NCI-H345 treated with DMSO at 0.1 percent for 48 hours (cell line): ENCODE data around the gene AIMP1.
"Not testable (repeated sequence)": the region's sequence is repeated elsewhere in the genome, so short reads cannot be mapped to it uniquely, and the experiment has no call there.

ENCODE experiments used
- DNase-seq: peaks from one replicate; lab custom pipeline; 2025; ENCODE audit not compliant: unreplicated experiment; lab: John Stamatoyannopoulos, UW

The AIMP1 gene

DNA sequence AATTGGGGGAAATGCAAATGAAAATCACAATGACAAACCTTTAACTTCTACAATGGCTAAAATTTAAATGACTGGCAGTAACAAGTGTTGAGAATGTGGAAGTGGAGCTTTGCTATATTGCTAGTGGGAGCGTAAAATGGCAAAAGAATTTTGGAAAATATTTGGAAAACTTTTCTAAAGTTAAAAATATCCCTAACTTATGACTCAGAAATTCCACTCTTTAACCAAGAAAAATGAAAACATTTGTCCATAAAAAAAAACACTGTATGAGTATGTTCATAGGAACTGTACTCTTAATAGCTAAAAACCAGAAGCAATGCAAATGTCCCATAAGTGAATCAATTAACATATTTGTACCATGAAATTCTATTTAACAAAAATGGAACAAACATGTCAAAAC is 4.0 kb upstream of the AIMP1 start:
- DNase-seq = no peak

DNA sequence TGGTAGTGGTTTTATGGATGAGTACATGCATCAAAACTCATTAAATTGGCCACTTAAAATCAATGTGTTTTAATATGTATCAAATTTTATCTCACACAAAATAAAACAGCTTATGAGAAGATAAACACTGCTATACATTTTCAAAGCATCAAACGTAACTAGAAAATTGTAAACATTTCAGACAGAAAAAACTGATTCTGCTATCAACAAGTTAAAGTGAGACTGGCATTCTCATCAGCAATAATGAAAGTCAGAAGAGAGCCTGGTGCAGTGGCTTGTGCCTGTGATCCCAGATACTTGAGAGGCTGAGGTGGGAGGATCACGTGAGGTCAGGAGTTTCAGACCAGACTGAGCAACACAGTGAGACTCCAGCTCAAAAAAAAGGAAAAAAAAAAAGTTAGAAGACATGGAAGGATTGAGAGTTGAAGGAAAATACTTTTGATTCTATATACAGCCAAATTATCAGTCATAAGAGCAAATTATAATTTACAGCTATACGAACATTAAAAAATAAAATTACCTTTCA is 3.3 kb upstream of the AIMP1 start:
- DNase-seq = no peak

DNA sequence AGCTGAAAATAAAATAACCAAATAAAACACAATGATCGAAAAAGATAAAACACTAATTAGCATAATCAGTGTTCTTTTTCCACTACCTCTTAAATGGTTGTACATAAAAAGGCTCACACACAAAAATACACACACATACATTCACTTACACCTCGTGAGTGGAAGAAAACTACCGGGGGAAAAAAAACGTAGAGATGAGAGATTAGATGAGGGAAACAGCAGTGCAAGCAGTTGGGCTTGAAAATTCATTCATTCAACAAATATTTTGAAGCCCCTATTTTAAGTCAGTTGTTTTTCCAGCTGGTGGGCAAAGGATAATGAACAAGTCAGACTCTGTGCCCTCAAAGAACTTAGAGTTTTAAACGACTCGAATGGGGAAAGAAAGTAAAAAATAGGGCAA is 1.4 kb upstream of the AIMP1 start:
- DNase-seq = no peak

DNA sequence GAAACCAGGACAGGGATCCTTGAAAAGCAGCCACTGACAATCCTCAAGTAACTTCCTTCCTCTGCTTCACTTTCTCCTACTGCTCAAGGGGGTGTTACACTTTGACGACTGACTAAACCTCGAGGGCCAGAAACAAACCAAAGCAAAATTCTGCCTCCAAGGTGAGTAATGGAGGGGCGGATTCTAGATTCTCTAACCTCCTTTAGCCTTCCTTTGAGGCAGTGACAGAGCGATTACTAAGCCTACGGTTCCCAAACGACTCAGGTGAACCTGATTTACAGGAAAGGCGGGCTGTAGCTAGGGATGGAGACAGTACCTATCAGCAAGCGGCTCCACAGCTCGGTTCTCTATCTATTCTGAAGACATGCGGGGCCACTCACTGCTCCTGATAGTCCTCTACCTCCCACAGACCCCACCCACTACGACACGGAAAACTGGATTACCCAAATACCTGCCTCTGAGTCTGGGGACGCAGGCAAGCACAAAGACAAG is 828 bp upstream of the AIMP1 start:
- DNase-seq = peak; percentile 21

DNA sequence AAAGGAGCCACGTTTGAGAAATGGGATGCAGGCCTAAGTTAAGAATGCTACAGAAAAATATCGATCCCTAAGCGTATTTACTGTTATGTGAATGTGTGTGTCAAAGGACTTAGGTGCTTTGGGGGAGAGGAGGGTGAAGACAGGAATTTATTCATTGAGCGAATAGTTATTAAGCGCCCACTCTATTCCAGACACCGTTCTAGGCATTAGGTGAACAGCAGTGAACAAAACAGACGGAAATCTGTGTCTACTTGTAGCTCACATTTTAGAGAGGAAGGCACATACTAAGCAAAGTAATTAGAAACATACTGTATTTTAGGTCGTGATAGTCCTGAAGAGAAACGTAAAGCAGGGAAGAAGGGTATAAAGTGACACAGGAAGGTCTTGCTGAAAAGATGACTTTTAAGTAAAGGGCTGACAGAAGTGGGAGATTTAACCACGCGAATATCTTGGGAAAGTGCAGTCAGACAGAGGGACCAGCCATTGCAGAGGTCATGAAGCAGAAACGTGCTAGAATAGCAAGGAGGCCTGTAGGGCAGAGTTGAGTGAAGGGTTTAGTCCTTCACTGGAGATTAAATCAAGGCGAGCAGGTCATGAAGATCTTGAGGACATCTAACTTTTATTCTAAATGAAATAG is 541 bp downstream of the AIMP1 start:
- DNase-seq = no peak

DNA sequence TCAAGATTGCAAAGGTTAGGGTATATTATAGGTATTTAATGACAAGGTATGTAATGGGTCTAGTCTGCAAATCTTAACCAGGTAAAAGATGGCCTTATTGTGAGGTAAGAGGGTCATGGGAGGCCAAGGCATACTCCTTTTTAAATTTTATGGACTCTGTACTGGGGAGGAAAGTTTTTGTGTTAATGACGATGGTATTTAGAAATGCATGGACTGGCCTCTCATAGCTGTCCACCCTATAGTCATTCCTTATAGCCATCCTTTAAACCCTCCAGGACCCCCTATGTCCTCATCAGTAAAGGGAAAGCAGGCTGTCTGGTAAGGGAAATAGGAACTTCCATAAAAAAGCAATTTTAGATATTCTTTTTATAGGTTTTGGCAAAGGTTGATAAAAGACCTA is 1.5 kb downstream of the AIMP1 start:
- no peak for DNase-seq

DNA sequence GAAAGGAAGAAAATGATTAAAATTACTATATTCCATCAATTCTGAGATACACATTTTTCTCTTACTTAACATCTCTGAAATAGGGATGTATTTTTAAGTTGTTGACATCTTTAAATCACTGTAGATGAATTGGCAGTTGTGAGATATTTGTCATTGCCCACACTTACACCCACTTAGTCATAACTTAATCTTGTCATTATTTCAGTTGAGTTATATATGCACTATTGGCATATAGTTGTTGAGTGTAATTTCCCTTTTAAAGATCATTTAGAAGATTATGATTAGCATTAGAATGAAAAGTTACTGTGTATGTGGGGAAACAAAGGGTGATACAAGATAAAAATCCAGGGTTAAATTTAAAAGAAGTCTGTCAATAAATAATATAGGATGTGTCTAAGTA is 2.2 kb downstream of the AIMP1 start:
- no peak for DNase-seq

DNA sequence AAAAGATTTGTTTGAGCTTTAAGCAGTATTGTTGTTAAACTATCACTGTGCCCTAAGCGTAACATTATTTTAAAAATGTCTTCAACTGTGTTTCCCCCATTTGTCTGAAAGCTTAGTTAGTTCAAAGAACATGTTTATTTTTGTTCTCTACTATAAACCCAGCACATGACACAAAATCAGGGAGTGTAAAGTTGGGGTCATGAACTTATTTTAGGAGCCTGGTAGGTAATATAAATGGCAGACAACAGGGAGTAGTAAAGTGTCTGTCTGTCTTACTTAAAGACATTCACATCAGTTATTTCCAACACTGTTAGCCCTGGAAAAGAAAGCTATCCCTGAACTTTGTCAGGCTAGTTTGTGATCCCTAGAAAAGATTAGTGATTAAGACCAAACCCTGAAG is 3.9 kb downstream of the AIMP1 start:
- no peak for DNase-seq

DNA sequence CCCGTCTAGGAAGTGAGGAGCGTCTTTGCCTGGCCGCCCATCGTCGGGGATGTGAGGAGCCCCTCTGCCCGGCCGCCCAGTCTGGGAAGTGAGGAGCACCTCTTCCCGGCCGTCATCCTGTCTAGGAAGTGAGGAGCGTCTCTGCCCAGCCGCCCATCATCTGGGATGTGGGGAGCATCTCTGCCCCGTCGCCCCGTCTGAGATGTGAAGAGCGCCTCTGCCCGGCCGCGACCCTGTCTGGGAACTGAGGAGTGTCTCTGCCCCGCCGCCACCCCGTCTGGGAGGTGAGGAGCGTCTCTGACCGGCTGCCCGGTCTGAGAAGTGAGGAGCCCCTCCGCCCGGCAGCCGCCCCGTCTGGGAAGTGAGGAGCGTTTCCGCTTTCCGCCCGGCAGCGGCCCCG is 4.8 kb downstream of the AIMP1 start:
- not testable (repeated sequence) for DNase-seq

DNA sequence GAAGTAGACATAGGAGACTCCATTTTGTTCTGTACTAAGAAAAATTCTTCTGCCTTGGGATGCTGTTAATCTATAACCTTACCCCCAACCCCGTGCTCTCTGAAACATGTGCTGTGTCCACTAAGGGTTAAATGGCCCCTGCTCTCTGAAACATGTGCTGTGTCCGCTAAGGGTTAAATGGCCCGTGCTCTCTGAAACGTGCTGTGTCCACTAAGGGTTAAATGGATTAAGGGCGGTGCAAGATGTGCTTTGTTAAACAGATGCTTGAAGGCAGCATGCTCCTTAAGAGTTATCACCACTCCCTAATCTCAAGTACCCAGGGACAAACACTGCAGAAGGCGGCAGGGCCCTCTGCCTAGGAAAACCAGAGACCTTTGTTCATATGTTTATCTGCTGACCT is 5.5 kb downstream of the AIMP1 start:
- not testable (repeated sequence) for DNase-seq

DNA sequence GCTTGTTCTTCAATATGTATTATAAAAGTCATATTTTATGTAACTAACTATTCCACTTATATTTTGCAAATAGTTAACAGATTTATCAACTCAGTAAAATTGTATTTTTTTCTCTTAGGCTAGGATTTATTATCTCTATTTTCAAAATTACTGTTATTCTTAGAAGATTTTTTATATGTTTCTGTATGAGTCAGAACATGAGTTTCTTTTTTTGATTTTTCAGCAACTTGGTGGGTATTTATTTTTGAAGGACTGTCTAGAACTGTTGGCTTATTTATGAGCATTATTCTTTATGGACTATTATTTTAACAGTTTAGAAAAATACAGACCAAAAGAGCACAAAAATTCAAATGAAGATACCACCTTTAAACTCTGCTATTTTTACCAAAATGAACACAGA is 6.8 kb downstream of the AIMP1 start:
- no peak for DNase-seq

DNA sequence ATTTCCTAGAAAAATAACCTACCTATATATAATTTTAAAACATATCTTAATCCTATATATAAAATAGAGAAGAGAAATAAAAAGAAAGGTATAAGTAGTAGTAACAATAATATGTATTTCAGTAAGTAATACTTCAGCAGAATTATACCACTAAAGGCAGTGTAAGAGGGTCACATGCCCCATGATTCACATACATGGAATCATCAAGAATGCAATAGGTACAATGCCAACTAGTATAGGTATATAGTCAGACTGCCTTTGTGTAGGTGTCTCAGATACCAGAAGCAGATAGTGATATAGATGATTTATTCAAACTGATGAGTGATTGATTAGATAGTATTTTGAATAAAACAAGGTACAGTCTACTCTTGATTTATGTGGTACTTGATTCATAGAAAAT is 9.4 kb downstream of the AIMP1 start:
- DNase-seq = no peak

DNA sequence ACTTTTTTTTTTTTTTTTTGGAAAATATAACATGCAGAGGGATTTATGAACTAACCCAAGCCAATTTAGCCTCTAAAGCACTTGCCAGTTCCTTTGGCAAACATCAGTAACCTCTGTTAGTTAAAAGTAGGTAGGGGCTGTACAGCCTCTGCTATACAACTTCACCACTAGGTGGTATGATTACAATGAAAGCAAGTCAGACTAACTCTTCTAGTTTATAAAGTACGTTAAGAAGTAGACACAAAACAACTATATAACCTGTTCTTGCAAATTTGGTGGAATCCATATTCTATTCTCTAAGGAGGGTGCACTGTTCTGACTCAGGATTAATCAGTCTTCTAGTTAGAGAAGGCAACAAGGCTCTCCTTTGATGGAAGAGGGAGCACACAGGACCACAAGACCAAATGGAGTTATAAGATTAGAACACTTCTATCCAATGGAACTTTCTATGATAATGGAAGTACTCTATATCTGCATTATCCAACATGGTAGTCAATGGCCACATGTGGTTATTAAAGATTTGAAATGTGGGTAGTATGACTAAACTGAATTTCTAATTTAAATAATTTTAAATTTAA is 12.8 kb downstream of the AIMP1 start:
- DNase-seq = no peak

DNA sequence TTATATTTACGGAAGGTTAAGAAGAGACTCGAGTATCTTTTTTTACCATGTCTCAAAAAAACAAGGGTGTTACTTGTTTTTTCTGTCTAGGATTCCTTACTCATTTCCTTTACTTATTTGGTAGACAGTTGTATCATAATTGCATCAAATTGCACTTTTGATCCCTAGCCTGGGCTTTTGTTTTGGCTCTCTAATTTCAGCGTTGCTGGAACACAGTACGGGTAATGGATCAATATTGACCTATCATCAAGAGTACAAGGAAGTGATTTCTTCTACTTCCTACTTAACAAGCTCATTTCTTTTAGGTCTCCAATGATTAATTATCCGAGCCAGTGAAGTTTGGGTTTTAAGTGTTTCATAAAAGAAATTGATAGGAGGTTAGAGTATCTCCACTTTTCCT is 16.8 kb downstream of the AIMP1 start:
- DNase-seq = no peak

DNA sequence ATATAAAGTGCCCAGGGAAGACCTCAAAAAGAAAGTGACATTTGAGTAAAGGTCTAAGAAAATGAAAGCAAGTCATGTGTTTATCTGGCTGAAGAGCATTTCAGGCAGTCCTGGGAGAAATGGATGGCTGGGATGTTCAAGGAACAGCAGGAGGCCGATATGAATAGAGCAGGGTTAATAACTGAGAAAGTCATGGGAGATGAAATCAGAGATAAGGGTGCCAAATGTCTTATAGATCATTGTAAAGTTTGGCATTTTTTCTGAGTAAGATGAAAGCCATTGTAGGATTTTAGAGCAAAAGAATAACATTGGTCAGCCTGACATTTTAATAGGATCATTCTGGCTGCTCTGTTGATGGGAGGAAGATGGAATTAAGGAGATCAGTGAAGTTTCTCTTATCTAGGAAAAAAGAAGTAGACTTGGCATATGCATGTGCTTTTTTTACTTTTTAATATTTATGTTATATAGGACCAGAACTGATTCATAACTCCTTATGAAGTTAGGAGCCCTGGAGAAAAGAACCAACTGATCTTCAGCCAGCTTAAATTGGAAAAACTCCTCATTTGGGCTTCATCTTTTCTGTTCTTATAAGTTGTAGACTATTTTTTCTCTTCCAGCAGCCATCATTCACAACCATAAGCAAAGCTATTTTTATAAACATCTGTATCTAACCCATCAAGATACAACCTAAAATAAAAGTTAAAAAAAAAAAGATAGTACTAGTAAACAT is 18.6 kb downstream of the AIMP1 start:
- DNase-seq = no peak

DNA sequence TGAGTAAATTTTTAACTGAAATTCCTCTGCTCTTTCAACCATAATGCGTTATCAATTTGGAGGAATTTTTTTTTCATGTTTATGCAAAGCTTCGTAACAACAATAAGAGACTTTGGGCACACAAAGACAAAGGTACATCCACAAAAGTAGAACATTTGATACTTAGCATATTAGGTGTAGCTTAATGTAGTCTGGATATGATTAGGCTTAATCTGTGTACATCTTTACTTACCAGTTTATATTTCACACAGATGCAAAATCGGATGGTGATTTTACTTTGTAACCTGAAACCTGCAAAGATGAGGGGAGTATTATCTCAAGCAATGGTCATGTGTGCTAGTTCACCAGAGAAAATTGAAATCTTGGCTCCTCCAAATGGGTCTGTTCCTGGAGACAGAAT is 20.3 kb downstream of the AIMP1 start:
- DNase-seq = no peak

DNA sequence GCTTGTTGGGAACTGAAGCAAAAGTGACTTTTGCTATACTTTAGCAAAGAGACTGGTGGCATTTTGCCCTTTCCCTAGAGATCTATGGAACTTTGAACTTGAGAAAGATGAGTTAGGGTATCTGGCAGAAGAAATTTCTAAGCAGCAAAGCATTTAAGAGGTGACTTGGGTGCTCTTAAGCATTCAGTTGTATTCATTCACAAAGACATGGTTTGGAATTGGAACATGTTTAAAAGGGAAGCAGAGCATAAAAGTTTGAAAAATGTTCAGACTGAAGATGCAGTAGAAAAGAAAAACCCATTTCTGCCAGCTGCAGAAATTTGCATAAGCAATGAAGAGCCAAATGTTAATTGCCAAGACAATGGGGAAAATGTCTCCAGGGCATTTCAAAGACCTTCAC is 21.6 kb downstream of the AIMP1 start:
- DNase-seq = no peak

DNA sequence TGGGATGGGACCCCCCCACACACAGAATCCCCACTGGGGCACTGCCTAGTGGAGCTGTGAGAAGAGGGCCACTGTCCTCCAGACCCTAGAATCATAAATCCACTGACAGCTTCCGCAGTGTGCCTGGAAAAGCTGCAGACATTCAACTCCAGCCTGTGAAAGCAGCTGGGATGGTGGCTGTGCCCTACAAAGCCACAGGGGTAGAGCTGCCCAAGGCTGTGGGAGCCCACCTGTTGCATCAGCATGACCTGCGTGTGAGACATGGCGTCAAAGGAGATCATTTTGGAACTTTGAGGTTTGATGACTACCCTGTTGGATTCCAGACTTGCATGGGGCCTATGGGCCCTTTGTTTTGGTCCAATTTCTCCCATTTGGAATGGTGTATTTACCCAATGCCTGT is 22.3 kb downstream of the AIMP1 start:
- DNase-seq = no peak

DNA sequence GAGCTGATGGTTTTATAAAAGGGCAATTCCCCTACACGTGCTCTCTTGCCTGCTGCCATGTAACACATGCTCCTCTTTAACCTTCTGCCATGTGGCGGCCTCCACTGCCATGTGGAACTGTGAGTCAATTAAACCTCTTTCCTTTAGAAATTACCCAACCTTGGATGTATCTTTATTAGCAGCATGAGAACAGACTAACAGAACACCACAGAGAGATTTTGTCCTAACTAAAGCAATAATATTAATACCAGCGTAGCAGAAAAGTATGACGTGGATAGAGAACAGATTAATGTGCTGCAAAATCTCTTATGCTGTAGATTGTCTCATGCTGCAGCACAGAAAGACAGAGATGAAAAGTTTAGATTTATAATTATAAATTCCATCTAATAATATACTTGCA is 23.1 kb downstream of the AIMP1 start:
- no peak for DNase-seq

DNA sequence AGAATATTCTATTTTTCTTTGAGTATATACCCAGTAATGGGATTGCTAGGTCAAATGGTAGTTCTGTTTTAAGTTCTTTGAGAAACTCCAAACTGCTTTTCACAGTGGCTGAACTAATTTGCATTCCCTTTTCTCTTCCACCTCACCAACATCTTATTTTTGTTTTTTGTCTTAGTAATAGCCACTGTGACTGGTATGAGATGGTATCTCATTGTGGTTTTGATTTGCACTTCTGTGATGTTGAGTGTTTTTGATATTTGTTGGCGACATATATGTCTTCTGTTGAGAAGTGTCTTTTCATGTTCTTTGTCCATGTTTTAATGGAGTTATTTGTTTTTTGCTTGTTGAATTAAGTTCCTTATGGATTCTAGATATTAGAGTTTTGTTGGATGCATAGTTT is 24.4 kb downstream of the AIMP1 start:
- no peak for DNase-seq

DNA sequence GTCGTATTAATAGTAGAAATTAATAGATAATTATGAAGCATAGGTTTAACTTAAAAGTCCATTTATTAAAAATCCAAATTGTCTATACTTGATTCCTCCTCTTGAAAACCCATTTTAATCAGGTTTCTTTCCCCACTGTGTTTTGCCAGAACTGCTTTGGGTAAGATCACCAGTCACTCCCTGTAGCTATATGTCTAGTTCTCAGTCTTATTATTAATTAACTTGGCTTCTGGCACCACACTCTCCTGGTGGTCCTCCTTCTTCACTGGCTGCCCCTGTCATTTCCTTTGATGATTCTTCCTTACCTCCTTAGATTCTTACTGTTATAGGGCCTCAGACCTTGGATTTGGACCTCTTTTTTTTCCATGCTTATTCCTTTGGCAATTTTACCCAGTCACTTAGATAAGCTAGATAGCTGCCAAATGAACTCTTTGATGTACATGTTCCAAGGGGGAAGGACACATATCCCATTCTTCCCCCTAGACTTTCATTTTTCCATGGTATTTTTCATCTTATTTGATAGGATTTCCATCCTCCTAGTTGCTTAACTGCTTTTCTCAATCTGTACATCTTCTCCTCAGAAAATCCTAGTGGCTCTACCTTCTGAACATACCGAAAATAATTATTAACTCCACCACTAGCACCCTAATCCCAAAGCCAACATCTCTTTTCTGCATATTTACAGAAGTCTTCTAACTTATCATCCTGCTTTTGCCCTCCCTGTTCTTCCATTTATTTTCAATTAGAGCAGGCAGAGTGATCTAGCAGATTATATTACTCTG is 27.7 kb downstream of the AIMP1 start:
- no peak for DNase-seq

DNA sequence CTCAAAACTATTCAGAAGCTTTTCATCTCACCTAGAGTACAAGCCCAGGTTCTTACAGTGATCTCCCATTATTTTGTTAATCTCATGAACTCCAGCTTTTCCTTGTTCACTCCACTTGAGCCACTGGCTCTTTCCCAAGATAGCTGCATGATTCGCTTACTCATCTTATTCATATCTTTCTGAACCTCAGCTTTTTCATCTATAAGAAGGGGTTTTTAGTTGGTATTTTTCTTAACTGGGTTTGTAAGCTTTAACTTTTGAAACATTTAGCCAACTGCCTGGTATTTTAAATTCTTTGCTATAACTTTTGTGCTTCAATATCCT is 28.3 kb downstream of the AIMP1 start:
- DNase-seq = no peak
